Middle frontal gyrus (tissue), 1 donor: Measurements from ENCODE around the gene MCC.

Experiments
- DNase-seq: peaks from one replicate; pipeline ENCODE4 v3.0.0-alpha.2; 2015; ENCODE audit warnings: low spot score; ENCODE audit errors: extremely low spot score

The MCC gene

GRCh38 chr5:113152380-113152740, 335.9 kb downstream of the MCC start:
- DNase-seq: no peak

GRCh38 chr5:113151641-113152379, 336.4 kb downstream of the MCC start:
- DNase-seq: no peak

GRCh38 chr5:113150821-113151220, 337.4 kb downstream of the MCC start:
- DNase-seq: no peak

- no peak for DNase-seq
Measured at GRCh38 chr5:113150221-113150620, 338.0 kb downstream of the MCC start.

- DNase-seq: no peak
Measured at GRCh38 chr5:113147537-113147936, 340.7 kb downstream of the MCC start.

GRCh38 chr5:113147101-113147508, 341.1 kb downstream of the MCC start:
- DNase-seq: no peak

GRCh38 chr5:113145757-113146387, 342.4 kb downstream of the MCC start:
- DNase-seq: no peak

- no peak for DNase-seq
Measured at GRCh38 chr5:113142186-113142585, 346.1 kb downstream of the MCC start.

GRCh38 chr5:113140837-113141671, 347.2 kb downstream of the MCC start:
- no peak for DNase-seq

- no peak for DNase-seq
Measured at GRCh38 chr5:113133211-113133975, 354.9 kb downstream of the MCC start.

GRCh38 chr5:113132564-113132963, 355.7 kb downstream of the MCC start:
- no peak for DNase-seq

GRCh38 chr5:113128641-113129330, 359.5 kb downstream of the MCC start:
- no peak for DNase-seq

- no peak for DNase-seq
Measured at GRCh38 chr5:113128082-113128481, 360.2 kb downstream of the MCC start.

GRCh38 chr5:113127021-113127420, 361.2 kb downstream of the MCC start:
- DNase-seq: no peak

GRCh38 chr5:113125371-113125770, 362.9 kb downstream of the MCC start:
- no peak for DNase-seq

GRCh38 chr5:113124914-113125313, 363.3 kb downstream of the MCC start:
- DNase-seq: no peak

- DNase-seq: no peak
Measured at GRCh38 chr5:113124265-113124664, 364.0 kb downstream of the MCC start.

GRCh38 chr5:113123618-113124017, 364.6 kb downstream of the MCC start:
- no peak for DNase-seq

GRCh38 chr5:113122053-113122452, 366.2 kb downstream of the MCC start:
- no peak for DNase-seq

GRCh38 chr5:113119246-113119924, 368.9 kb downstream of the MCC start:
- no peak for DNase-seq
